ENCODE data around the gene BCL2L11.

BCL2L11 gene

GRCh38 chr2:111168528-111169239 is 48.0 kb downstream of the BCL2L11 start:
- no peak for DNase-seq (ENCODE audit: low read depth in 2 of 2)

- no peak for DNase-seq (ENCODE audit: low read depth in 2 of 2)
Measured at GRCh38 chr2:111169268-111169667, 48.6 kb downstream of the BCL2L11 start.

- no peak for DNase-seq (ENCODE audit: low read depth in 2 of 2)
Measured at GRCh38 chr2:111169924-111170323, 49.2 kb downstream of the BCL2L11 start.

GRCh38 chr2:111171337-111171930 is 50.7 kb downstream of the BCL2L11 start:
- no peak for DNase-seq (ENCODE audit: low read depth in 2 of 2)

GRCh38 chr2:111172666-111173065 is 52.0 kb downstream of the BCL2L11 start:
- no peak for DNase-seq (ENCODE audit: low read depth in 2 of 2)

GRCh38 chr2:111173338-111173737 is 52.6 kb downstream of the BCL2L11 start:
- DNase-seq (ENCODE audit: low read depth in 2 of 2), result no peak

- no peak for DNase-seq (ENCODE audit: low read depth in 2 of 2)
Measured at GRCh38 chr2:111173856-111174255, 53.1 kb downstream of the BCL2L11 start.

GRCh38 chr2:111175615-111176014 is 54.9 kb downstream of the BCL2L11 start:
- no peak for DNase-seq (ENCODE audit: low read depth in 2 of 2)

GRCh38 chr2:111176388-111176787 is 55.7 kb downstream of the BCL2L11 start:
- no peak for DNase-seq (ENCODE audit: low read depth in 2 of 2)

GRCh38 chr2:111176867-111177266 is 56.2 kb downstream of the BCL2L11 start:
- no peak for DNase-seq (ENCODE audit: low read depth in 2 of 2)

GRCh38 chr2:111178296-111178695 is 57.6 kb downstream of the BCL2L11 start:
- no peak for DNase-seq (ENCODE audit: low read depth in 2 of 2)

- no peak for DNase-seq (ENCODE audit: low read depth in 2 of 2)
Measured at GRCh38 chr2:111178730-111179405, 58.2 kb downstream of the BCL2L11 start.

- no peak for DNase-seq (ENCODE audit: low read depth in 2 of 2)
Measured at GRCh38 chr2:111182121-111182520, 61.4 kb downstream of the BCL2L11 start.

- DNase-seq (ENCODE audit: low read depth in 2 of 2), result no peak
Measured at GRCh38 chr2:111182740-111183139, 62.0 kb downstream of the BCL2L11 start.

- DNase-seq (ENCODE audit: low read depth in 2 of 2), result no peak
Measured at GRCh38 chr2:111184725-111185310, 64.1 kb downstream of the BCL2L11 start.

- DNase-seq (ENCODE audit: low read depth in 2 of 2), result no peak
Measured at GRCh38 chr2:111185361-111186022, 64.8 kb downstream of the BCL2L11 start.

- no peak for DNase-seq (ENCODE audit: low read depth in 2 of 2)
Measured at GRCh38 chr2:111186121-111186715, 65.5 kb downstream of the BCL2L11 start.

GRCh38 chr2:111186933-111187332 is 66.2 kb downstream of the BCL2L11 start:
- no peak for DNase-seq (ENCODE audit: low read depth in 2 of 2)

- no peak for DNase-seq (ENCODE audit: low read depth in 2 of 2)
Measured at GRCh38 chr2:111188681-111189080, 68.0 kb downstream of the BCL2L11 start.

GRCh38 chr2:111189106-111189505 is 68.4 kb downstream of the BCL2L11 start:
- DNase-seq (ENCODE audit: low read depth in 2 of 2), result no peak

- no peak for DNase-seq (ENCODE audit: low read depth in 2 of 2)
Measured at GRCh38 chr2:111190816-111191540, 70.3 kb downstream of the BCL2L11 start.
